ENCODE measurements around the gene B3GNT5. TPM values are rescaled to one million over a fixed set of nuclear protein-coding genes. Genes with fewer than 3 reads are reported as not detected.

Gene B3GNT5
- total and polyA plus RNA-seq, 9 of the 15 experiments (the other 6 are each of a cell fraction or from before 2014, with no cell fraction given), result 8.8 to 23.8 (median 14.4) TPM

- Histone ChIP-seq H3K4me1 (replicated peaks in 1 of 2; ENCODE audit: control insufficient read depth in 2 of 2, insufficient read depth in 2 of 2, low read length in 2 of 2) (peaks cover 0 to 3% of the 10 kb centered on the region in 2 experiments; a peak in 1 of 5 replicates), H2AFZ (ENCODE audit: low read depth, low read length) (no peak overlapping the region), H3K9ac (ENCODE audit: insufficient read depth in 1 of 2, low read depth in 2 of 2, low read length in 2 of 2) (no peak overlapping the region), H3K27ac (ENCODE audit: extremely low read depth, low read depth, low read length) (no peak overlapping the region), H4K20me1 (replicated peaks; ENCODE audit: control insufficient read depth, insufficient read depth, low read length) (no peaks in the 10 kb centered on the region), H3K4me2 (ENCODE audit: insufficient read depth, low read length) (no peak overlapping the region), H3K79me2 (ENCODE audit: control insufficient read depth, insufficient read depth, low read length) (no peaks in the 10 kb centered on the region), H3K27me3 (ENCODE audit: control insufficient read depth in 2 of 2, insufficient read depth in 2 of 2, low read length in 2 of 2) (no peaks in the 10 kb centered on the region), H3K9me3 (replicated peaks; ENCODE audit: control insufficient read depth, insufficient read depth, low read depth, low read length) (no peaks in the 10 kb centered on the region), H3K36me3 (ENCODE audit: control insufficient read depth, insufficient read depth, low read length) (no peaks in the 10 kb centered on the region; the same call in 2 of the 3 replicates), H3K4me3 (no peak overlapping the region), H3K9me1 (ENCODE audit: control insufficient read depth, insufficient read depth, low read length) (no peaks in the 10 kb centered on the region)
- no peak for DNase-seq (ENCODE audit: extremely low read depth in 1 of 4, low spot score in 3 of 4)
- in situ Hi-C loops (cut with MboI) (no loop called here), intact Hi-C loops (cut with micrococcal nuclease) (no loop called here)
- ATAC-seq, result no peak
- CTCF ChIA-PET (ENCODE audit: low intra/inter-chr PET ratio), result no interaction called here
- no peak for FAIRE-seq
- TF ChIP-seq TCF7L2 (IDR thresholded peaks at IDR 0.05; ENCODE audit: low read depth, low read length), result no peak
- TF ChIP-seq ZNF121 (CRISPR knock-in tag; conservative IDR thresholded peaks at IDR 0.05), result no peak
- no peak for TF ChIP-seq DDX20 (tag; IDR thresholded peaks at IDR 0.05; ENCODE audit: low read depth)
- no peak for TF ChIP-seq DMBX1 (CRISPR knock-in tag; IDR thresholded peaks at IDR 0.05; ENCODE audit: borderline replicate concordance)
- TF ChIP-seq E4F1 (CRISPR knock-in tag; IDR thresholded peaks at IDR 0.05; ENCODE audit: borderline replicate concordance), result no peak
- no peak for TF ChIP-seq TBP (optimal IDR thresholded peaks at IDR 0.05; ENCODE audit: low read depth, low read length)
- no peak for TF ChIP-seq ZNF644 (tag; IDR thresholded peaks at IDR 0.05; ENCODE audit: low read depth)
- 66% methylated on average over 7 of the region's 8 CpGs for WGBS (ENCODE audit: insufficient coverage, low coverage, missing lambda C conversion rate)
- BruUV-seq (replicated peaks), result no TSS peak
- POLR2A ChIA-PET, result interaction anchor here (0.6 to 1.2 kb wide), 2 partner anchors 10 to 50 kb away, joined by 4 read pairs; no protein-coding TSS in a partner anchor
Observed at GRCh38 chr3:183317271-183317670, 64.2 kb downstream of the B3GNT5 start.
